Measurements from ENCODE around the gene SUN2.

DNA sequence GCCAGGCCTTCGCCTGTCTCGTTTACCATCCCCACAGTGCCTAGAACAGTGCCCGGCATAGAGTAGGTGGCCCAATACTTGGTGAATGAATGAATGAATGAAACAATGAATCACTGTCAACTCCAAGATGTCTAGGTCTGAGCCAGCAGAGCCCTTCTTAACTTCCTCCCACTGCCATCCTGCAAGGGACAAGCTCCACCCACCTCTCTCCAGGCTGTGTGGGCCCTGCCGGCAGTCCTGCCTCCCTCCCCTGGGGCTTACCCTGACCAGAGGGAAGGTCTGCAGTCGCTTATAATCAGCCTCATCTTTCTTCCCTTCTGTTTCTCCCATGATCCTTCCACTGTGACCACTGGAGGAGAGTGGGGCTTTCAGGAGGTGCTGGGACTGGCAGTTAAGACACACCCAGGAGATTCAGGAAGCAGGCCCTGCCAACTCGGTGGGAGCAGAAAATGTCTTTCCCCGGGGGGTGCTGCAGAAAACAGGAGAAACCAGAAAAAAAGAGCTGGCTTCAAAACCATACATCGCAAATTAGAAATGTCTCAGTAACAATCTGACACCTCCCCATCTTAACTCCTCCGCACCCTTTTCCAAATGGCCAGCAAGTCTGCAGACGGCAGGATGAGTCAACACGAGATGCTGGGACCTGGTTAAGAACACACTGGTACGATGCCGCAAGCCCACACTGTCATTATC is 26.8 kb upstream of the SUN2 start:
- no peak for TF ChIP-seq POLR2AphosphoS5 (IDR thresholded peaks at IDR 0.05; ENCODE audit: low read depth, low read length)
- TF ChIP-seq TAF1 (IDR thresholded peaks at IDR 0.05; ENCODE audit: borderline replicate concordance, low read depth, low read length) = no peak
